IMR-90 (cell line): ENCODE data around the gene RGS19. TPM values are rescaled to one million over a fixed set of nuclear protein-coding genes. Genes with fewer than 3 reads are reported as not detected.

Experiments used
- ATAC-seq: fragments of 200-7000 bp; cut with Tn5 transposase; 2 replicates; pipeline ENCODE4 v1.9.1; 2020; ENCODE audit warnings: low read depth, mild to moderate bottlenecking, moderate library complexity
- BruUV-seq: library from RNA; stranded (reverse); fragments of 400-500 nt; replicated peaks from 2 replicates; lab custom pipeline; 2021; lab: Mats Ljungman, UMichigan
- CTCF ChIA-PET: fragments of 300-600 bp; formaldehyde crosslinking; extraction: SDS; loops from one replicate; lab custom pipeline; 2021; ENCODE audit warnings: antibody characterized with exemption; lab: Yijun Ruan, JAX
- POLR2A ChIA-PET: fragments of 300-600 bp; sonication (Branson Sonifier 250); formaldehyde crosslinking; loops from one replicate; lab custom pipeline; 2022; ENCODE audit warnings: antibody characterized with exemption; ENCODE audit not compliant: unreplicated experiment; lab: Charles Lee
- DNase-seq: peaks from one replicate; pipeline ENCODE4 v3.0.0; 2013
- H2AFZ ChIP-seq: replicated peaks from 2 replicates; pipeline ENCODE3; 2013; ENCODE audit warnings: low read length, mild to moderate bottlenecking; ENCODE audit not compliant: poor library complexity
- H2AK5ac ChIP-seq: 2 replicates; pipeline ENCODE4 v1.6.1; 2013; ENCODE audit warnings: low read depth, low read length, inconsistent platforms
- H2AK9ac ChIP-seq: replicated peaks from 2 replicates; pipeline ENCODE3; 2013; ENCODE audit warnings: mild to moderate bottlenecking, low read depth, low read length, moderate library complexity; ENCODE audit not compliant: poor library complexity
- H2BK120ac ChIP-seq: 2 replicates; pipeline ENCODE4 v1.6.1; 2013; ENCODE audit warnings: low read depth, low read length, inconsistent platforms
- H2BK15ac ChIP-seq: 3 replicates; pipeline ENCODE4 v1.6.1; 2013; ENCODE audit warnings: low read depth, low read length, inconsistent platforms
- H2BK20ac ChIP-seq: 2 replicates; pipeline ENCODE4 v1.6.1; 2013; ENCODE audit warnings: low read depth, mild to moderate bottlenecking, inconsistent platforms, low read length, moderate library complexity
- H2BK5ac ChIP-seq: 2 replicates; pipeline ENCODE4 v1.6.1; 2013; ENCODE audit warnings: mild to moderate bottlenecking, low read depth, low read length, inconsistent platforms; ENCODE audit not compliant: poor library complexity, severe bottlenecking
- H3K14ac ChIP-seq: replicated peaks from 2 replicates; pipeline ENCODE4 v1.6.1; 2013; ENCODE audit warnings: low read depth, low read length, inconsistent platforms
- H3K18ac ChIP-seq: 2 replicates; pipeline ENCODE4 v1.6.1; 2013; ENCODE audit warnings: low read depth, low read length, control low read depth
- H3K23ac ChIP-seq: 2 replicates; pipeline ENCODE4 v1.6.1; 2013; ENCODE audit warnings: low read depth, low read length, inconsistent platforms
- H3K27ac ChIP-seq: 2 replicates; pipeline ENCODE4 v1.5.1; 2013; ENCODE audit warnings: mild to moderate bottlenecking, control low read depth, low read length; ENCODE audit not compliant: insufficient read depth
- H3K27me3 ChIP-seq: 2 replicates; pipeline ENCODE4 v1.6.1; 2013; ENCODE audit warnings: low read length; ENCODE audit not compliant: control insufficient read depth, insufficient read depth
- H3K36me3 ChIP-seq: 2 replicates; pipeline ENCODE4 v1.6.1; 2013; ENCODE audit warnings: low read length, mixed read lengths; ENCODE audit not compliant: control insufficient read depth, insufficient read depth
- H3K4ac ChIP-seq: 2 replicates; pipeline ENCODE4 v1.6.1; 2013; ENCODE audit warnings: low read depth, low read length, inconsistent platforms
- H3K4me1 ChIP-seq: 2 replicates; pipeline ENCODE4 v1.6.1; 2013; ENCODE audit warnings: low read length, mixed read lengths; ENCODE audit not compliant: control insufficient read depth, insufficient read depth
- H3K4me2 ChIP-seq: 2 replicates; pipeline ENCODE4 v1.6.1; 2013; ENCODE audit warnings: low read depth, mild to moderate bottlenecking, control low read depth, low read length, moderate library complexity
- H3K4me3 ChIP-seq: 2 replicates; pipeline ENCODE4 v1.5.1; 2013; ENCODE audit warnings: low read depth, mild to moderate bottlenecking, control low read depth, low read length, moderate library complexity; ENCODE audit not compliant: insufficient read depth
- H3K56ac ChIP-seq: 2 replicates; pipeline ENCODE4 v1.6.1; 2013; ENCODE audit warnings: low read length, inconsistent platforms; ENCODE audit not compliant: insufficient read depth; ENCODE audit errors: extremely low read depth
- H3K79me1 ChIP-seq, 2 experiments: 2 replicates each; pipeline ENCODE4 v1.6.1; 2013; ENCODE audit warnings: low read length in 2 of 2, inconsistent platforms in 1 of 2, low read depth in 1 of 2
- H3K9ac ChIP-seq: 2 replicates; pipeline ENCODE4 v1.6.1; 2013; ENCODE audit warnings: low read depth, low read length, control low read depth
- H3K9me1 ChIP-seq: 2 replicates; pipeline ENCODE4 v1.6.1; 2013; ENCODE audit warnings: low read length, inconsistent platforms; ENCODE audit not compliant: insufficient read depth
- H3K9me3 ChIP-seq: 2 replicates; pipeline ENCODE4 v1.6.1; 2013; ENCODE audit warnings: low read length; ENCODE audit not compliant: control insufficient read depth, insufficient read depth
- H4K20me1 ChIP-seq: 2 replicates; pipeline ENCODE4 v1.6.1; 2013; ENCODE audit warnings: low read length, inconsistent platforms; ENCODE audit not compliant: insufficient read depth
- H4K5ac ChIP-seq: 2 replicates; pipeline ENCODE4 v1.6.1; 2013; ENCODE audit warnings: mild to moderate bottlenecking, low read depth, low read length, control low read depth
- H4K8ac ChIP-seq, 2 experiments: 2 replicates each; pipeline ENCODE4 v1.6.1; 2013; ENCODE audit warnings: low read depth in 2 of 2, low read length in 2 of 2, control low read depth in 1 of 2, inconsistent platforms in 1 of 2
- H4K91ac ChIP-seq: 2 replicates; pipeline ENCODE4 v1.6.1; 2013; ENCODE audit warnings: low read depth, low read length, inconsistent platforms; ENCODE audit not compliant: insufficient read depth
- BHLHE40 ChIP-seq: fragments of 150-350 bp; IDR thresholded peaks from 2 replicates; pipeline ENCODE4 v1.6.1; 2016; ENCODE audit warnings: mild to moderate bottlenecking, low read depth, low read length
- CEBPB ChIP-seq: IDR thresholded peaks from 2 replicates; pipeline ENCODE4 v1.6.1; 2012; ENCODE audit warnings: low read depth, low read length, improper control_type of control experiment
- CTCF ChIP-seq: conservative IDR thresholded peaks from 2 replicates; pipeline ENCODE4 v1.5.1; 2012; ENCODE audit warnings: mild to moderate bottlenecking, low read depth, low read length, improper control_type of control experiment
- ELK1 ChIP-seq: fragments of 150-350 bp; IDR thresholded peaks from 2 replicates; pipeline ENCODE4 v1.6.1; 2016; ENCODE audit warnings: low read depth, mild to moderate bottlenecking, low read length, moderate library complexity, borderline replicate concordance
- FOS ChIP-seq: fragments of 150-350 bp; IDR thresholded peaks from 2 replicates; pipeline ENCODE4 v1.6.1; 2016; ENCODE audit warnings: low read depth, low read length
- MAZ ChIP-seq: IDR thresholded peaks from 2 replicates; pipeline ENCODE4 v1.6.1; 2012; ENCODE audit warnings: low read depth, mild to moderate bottlenecking, low read length, improper control_type of control experiment, moderate library complexity, borderline replicate concordance
- MXI1 ChIP-seq: IDR thresholded peaks from 2 replicates; pipeline ENCODE4 v1.6.1; 2012; ENCODE audit warnings: low read depth, mild to moderate bottlenecking, low read length, moderate library complexity, borderline replicate concordance
- NFE2L2 ChIP-seq: fragments of 150-350 bp; IDR thresholded peaks from 2 replicates; pipeline ENCODE4 v1.6.1; 2016; ENCODE audit warnings: low read depth, mild to moderate bottlenecking, low read length
- POLR2A ChIP-seq: IDR thresholded peaks from 2 replicates; pipeline ENCODE4 v1.6.1; 2012; ENCODE audit warnings: mild to moderate bottlenecking, low read depth, low read length
- RAD21 ChIP-seq: IDR thresholded peaks from 2 replicates; pipeline ENCODE4 v1.6.1; 2012; ENCODE audit warnings: low read length, improper control_type of control experiment
- RCOR1 ChIP-seq: IDR thresholded peaks from 2 replicates; pipeline ENCODE4 v1.6.1; 2012; ENCODE audit warnings: mild to moderate bottlenecking, low read length, improper control_type of control experiment; ENCODE audit not compliant: insufficient replicate concordance
- RFX5 ChIP-seq: IDR thresholded peaks from 2 replicates; pipeline ENCODE4 v1.8.0; 2012; ENCODE audit warnings: low read depth, mild to moderate bottlenecking, low read length, moderate library complexity
- SMC3 ChIP-seq: fragments of 150-350 bp; IDR thresholded peaks from 2 replicates; pipeline ENCODE4 v1.6.1; 2016; ENCODE audit warnings: low read depth, mild to moderate bottlenecking, antibody characterized with exemption, low read length, moderate library complexity
- USF2 ChIP-seq: fragments of 150-350 bp; IDR thresholded peaks from 2 replicates; pipeline ENCODE4 v1.6.1; 2017; ENCODE audit warnings: mild to moderate bottlenecking, antibody characterized with exemption, low read length, low read depth
- WGBS, 2 experiments: methylation state at CpG; one replicate each; pipeline versions ENCODE4 v1.1.5 to v1.1.7; 2013; ENCODE audit warnings: missing lambda C conversion rate in 2 of 2; ENCODE audit not compliant: insufficient read length in 1 of 2; ENCODE audit errors: extremely low coverage in 2 of 2; 5-methylcytosine and 5-hydroxymethylcytosine counted together
- dilution Hi-C: fragments of 300-500 bp; cut with HindIII; formaldehyde crosslinking; loops from one replicate; pipeline ENCODE4 v1.14.3; 2018; ENCODE audit warnings: low sequenced_read_pairs; ENCODE audit not compliant: unreplicated experiment
- in situ Hi-C: fragments of 300-500 bp; cut with MboI; formaldehyde crosslinking; loops from 3 replicates; pipeline ENCODE4 v1.14.3; 2019; ENCODE audit warnings: low sequenced_read_pairs, inconsistent platforms, mixed read lengths
- intact Hi-C: fragments of 100-400 bp; cut with micrococcal nuclease; formaldehyde crosslinking; loops from 2 replicates; pipeline ENCODE4 v1.10.0; 2022
- polyA plus RNA-seq, 3 experiments: library from polyadenylated mRNA; depleted of rRNA; stranded (reverse); fragments of >200 nt; gene quantifications; 2 replicates each; pipeline ENCODE4 v1.2.3, GENCODE V29; 2012; ENCODE audit warnings: low replicate concordance in 1 of 3
- total RNA-seq: library from RNA; depleted of rRNA; stranded (reverse); fragments of >200 nt; gene quantifications from 2 replicates; pipeline ENCODE4 v1.2.3, GENCODE V29; 2012

RGS19 gene
- total and polyA plus RNA-seq, 2 of the 4 experiments (the other 2 are of a cell fraction) = 7.7 to 17.5 TPM

- H3K79me1 ChIP-seq = no peaks in the 10 kb centered on the region
- H2BK20ac ChIP-seq = no peak overlapping the region
- no peak overlapping the region for H3K4me2 ChIP-seq
- no peak overlapping the region for H4K5ac ChIP-seq
- ChIA-PET CTCF (interaction anchor here (1.2 kb wide), 1 partner anchor 25 kb away, joined by 3 read pairs; no protein-coding TSS in a partner anchor), POLR2A (no interaction called here)
- H3K9me1 ChIP-seq = no peaks in the 10 kb centered on the region
- in situ Hi-C loops = no loop called here
- H3K4ac ChIP-seq = no peak overlapping the region
- H2AK5ac ChIP-seq = no peak overlapping the region
- no peaks in the 10 kb centered on the region for H3K4me1 ChIP-seq
- dilution Hi-C loops = no loop called here
- no peak overlapping the region for H2BK15ac ChIP-seq
- H3K9ac ChIP-seq = no peak overlapping the region
- no peaks in the 10 kb centered on the region for H3K36me3 ChIP-seq
- H2BK120ac ChIP-seq = no peak overlapping the region
- no peak overlapping the region for H3K27ac ChIP-seq
- H2AFZ ChIP-seq = no peak overlapping the region
- H3K14ac ChIP-seq = no peak overlapping the region
- intact Hi-C loops = no loop called here
- H3K27me3 ChIP-seq = peaks cover 39% of the 10 kb centered on the region
- H2BK5ac ChIP-seq = no peak overlapping the region
- H4K20me1 ChIP-seq = no peaks in the 10 kb centered on the region
- WGBS, 2 experiments = 63% methylated on average over 6 of the region's 26 CpGs; no CpG with 5 or more reads in 1 of the 2 experiments
- H3K23ac ChIP-seq = no peak overlapping the region
- no peak overlapping the region for H3K4me3 ChIP-seq
- no TSS peak for BruUV-seq
- no peak overlapping the region for H3K18ac ChIP-seq
- H4K8ac ChIP-seq = no peak overlapping the region
- H3K9me3 ChIP-seq = no peaks in the 10 kb centered on the region
- no peak overlapping the region for H3K56ac ChIP-seq
- DNase-seq = no peak
- no peak overlapping the region for H4K91ac ChIP-seq
- H2AK9ac ChIP-seq = no peak overlapping the region
- no peak for ATAC-seq
- TF ChIP-seq CEBPB (no peak), RFX5 (no peak), CTCF (no peak), SMC3 (no peak), MAZ (no peak), RCOR1 (no peak), FOS (no peak), MXI1 (no peak), RAD21 (no peak), BHLHE40 (no peak), ELK1 (no peak), NFE2L2 (no peak), POLR2A (no peak), USF2 (no peak)
Measured at GRCh38 chr20:64108731-64109681, 29.7 kb upstream of the RGS19 start.
